Measurements from ENCODE around the gene TNRC6C.

DNA sequence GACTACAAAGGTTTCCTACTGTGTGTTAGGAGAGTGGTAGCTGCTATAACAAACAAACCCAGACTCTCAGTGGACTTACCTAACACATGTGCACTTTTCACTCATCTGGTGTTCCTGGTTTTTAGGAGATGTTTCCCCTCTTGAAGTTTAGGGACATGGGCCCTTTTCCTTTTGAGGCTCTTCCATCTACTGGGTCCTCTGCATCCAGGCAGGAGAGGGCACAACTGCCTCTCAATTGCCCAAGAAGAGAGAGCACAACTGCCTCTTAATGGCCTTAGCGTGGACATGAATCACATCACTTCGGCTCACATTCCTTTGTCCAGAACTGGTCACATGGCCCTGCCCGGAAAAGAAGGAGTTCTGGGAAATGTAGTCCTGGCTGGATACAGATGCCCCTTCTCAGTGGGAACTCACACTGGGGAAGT, 9.8 kb upstream of the TNRC6C start:
- TF ChIP-seq CTCF (IDR thresholded peaks at IDR 0.05) (no peak), POLR2AphosphoS5 (IDR thresholded peaks at IDR 0.05) (no peak)

All from suprapubic skin (tissue), 3 donors.